Neural cell (in vitro differentiated cells): ENCODE measurements around the gene CBLB. TPM values are rescaled to one million over a fixed set of nuclear protein-coding genes. Genes with fewer than 3 reads are reported as not detected.

ENCODE experiments used
- H2AFZ ChIP-seq: fragments of 200-600, 300-800 bp; sonication (generic), shearing (Covaris generic); 2 replicates; pipeline ENCODE4 v1.6.0; 2014; ENCODE audit warnings: low read depth, mild to moderate bottlenecking, antibody characterized with exemption, low read length, moderate library complexity
- H3F3A ChIP-seq: fragments of 200-600 bp; shearing (Covaris generic); 2 replicates; pipeline ENCODE4 v1.6.1; 2016; ENCODE audit warnings: mild to moderate bottlenecking, moderate library complexity, mixed read lengths, antibody characterized with exemption, low read length; ENCODE audit not compliant: insufficient read depth, poor library complexity, severe bottlenecking
- H3K27ac ChIP-seq: fragments of 200-600, 300-800 bp; sonication (generic), shearing (Covaris generic); 2 replicates; pipeline ENCODE4 v1.5.1; 2014; ENCODE audit warnings: mild to moderate bottlenecking, low read length, moderate library complexity
- H3K27me3 ChIP-seq: fragments of 300-800, 200-600 bp; sonication (generic), shearing (Covaris generic); 2 replicates; pipeline ENCODE4 v1.6.0; 2014; ENCODE audit warnings: mild to moderate bottlenecking, low read depth, low read length, moderate library complexity; ENCODE audit not compliant: insufficient read depth
- H3K36me3 ChIP-seq: fragments of 300-800, 200-600 bp; sonication (generic), shearing (Covaris generic); 2 replicates; pipeline ENCODE4 v1.5.1; 2014; ENCODE audit warnings: mild to moderate bottlenecking, antibody characterized with exemption, low read length, moderate library complexity; ENCODE audit not compliant: insufficient read depth
- H3K4me2 ChIP-seq: fragments of 300-800, 200-600 bp; sonication (generic), shearing (Covaris generic); 2 replicates; pipeline ENCODE4 v1.6.0; 2014; ENCODE audit warnings: mild to moderate bottlenecking, low read length
- H3K4me3 ChIP-seq: fragments of 300-800, 200-600 bp; sonication (generic), shearing (Covaris generic); 2 replicates; pipeline ENCODE4 v1.5.1; 2014; ENCODE audit warnings: mild to moderate bottlenecking, low read length, moderate library complexity
- H3K79me2 ChIP-seq: fragments of 200-600 bp; shearing (Covaris generic); replicated peaks from 2 replicates; pipeline ENCODE4 v1.6.0; 2014; ENCODE audit warnings: mild to moderate bottlenecking, low read length, moderate library complexity; ENCODE audit not compliant: insufficient read depth
- H3K9ac ChIP-seq: fragments of 300-800, 200-600 bp; sonication (generic), shearing (Covaris generic); 2 replicates; pipeline ENCODE4 v1.6.1; 2016; ENCODE audit warnings: mild to moderate bottlenecking, low read length, mixed read lengths
- H3K9me2 ChIP-seq: fragments of 200-600 bp; shearing (Covaris generic); 2 replicates; pipeline ENCODE4 v1.6.1; 2016; ENCODE audit warnings: mild to moderate bottlenecking, low read length, mixed read lengths; ENCODE audit not compliant: insufficient read depth
- H3K9me3 ChIP-seq: fragments of 200-600, 300-800 bp; sonication (generic), shearing (Covaris generic); 2 replicates; pipeline ENCODE4 v1.6.1; 2016; ENCODE audit warnings: mild to moderate bottlenecking, mixed run types, low read length, moderate library complexity, mixed read lengths
- H4K20me1 ChIP-seq: fragments of 200-600 bp; shearing (Covaris generic); 2 replicates; pipeline ENCODE4 v1.6.1; 2016; ENCODE audit warnings: mild to moderate bottlenecking, mixed run types; ENCODE audit not compliant: insufficient read depth
- EP300 ChIP-seq: fragments of 450-650 bp; conservative IDR thresholded peaks from 2 replicates; pipeline ENCODE4 v1.6.1; 2014; ENCODE audit warnings: antibody characterized with exemption, mild to moderate bottlenecking, moderate library complexity; ENCODE audit not compliant: poor library complexity, severe bottlenecking
- EZH2 ChIP-seq: fragments of 200-600, 300-800 bp; shearing (Covaris generic), sonication (generic); IDR thresholded peaks from 2 replicates; pipeline ENCODE4 v1.6.1; 2014; ENCODE audit warnings: antibody characterized with exemption, low read length, borderline replicate concordance, mild to moderate bottlenecking; ENCODE audit not compliant: insufficient read depth, poor library complexity, severe bottlenecking
- POLR2AphosphoS5 ChIP-seq: IDR thresholded peaks from 2 replicates; pipeline ENCODE4 v1.6.1; 2012
- RAD21 ChIP-seq: fragments of 450-650 bp; conservative IDR thresholded peaks from 2 replicates; pipeline ENCODE4 v1.6.1; 2014; ENCODE audit warnings: antibody characterized with exemption, mild to moderate bottlenecking, moderate library complexity
- SMC3 ChIP-seq: fragments of 450-650 bp; conservative IDR thresholded peaks from 2 replicates; pipeline ENCODE4 v1.6.1; 2014; ENCODE audit warnings: antibody characterized with exemption, mild to moderate bottlenecking, moderate library complexity; ENCODE audit not compliant: poor library complexity
- TAF1 ChIP-seq: IDR thresholded peaks from 2 replicates; pipeline ENCODE4 v1.6.1; 2012; ENCODE audit warnings: low read depth
- polyA plus RNA-seq: library from polyadenylated mRNA; depleted of rRNA; stranded (reverse); fragments of >200 nt; gene quantifications from 2 replicates; pipeline ENCODE4 v1.2.3, GENCODE V29; 2014
- TF ChIP-seq, protein P1 (sequence below): IDR thresholded peaks from 2 replicates; pipeline ENCODE4 v1.6.1; 2012; ENCODE audit warnings: borderline replicate concordance
- TF ChIP-seq, protein P2 (sequence below): fragments of 450-650 bp; IDR thresholded peaks from 2 replicates; pipeline ENCODE4 v1.5.1; 2014; ENCODE audit warnings: antibody characterized with exemption, mild to moderate bottlenecking, moderate library complexity; ENCODE audit not compliant: poor library complexity, severe bottlenecking

CBLB gene
- polyA plus RNA-seq, 1 donor from 2014 or later: 36.4 TPM

DNA sequence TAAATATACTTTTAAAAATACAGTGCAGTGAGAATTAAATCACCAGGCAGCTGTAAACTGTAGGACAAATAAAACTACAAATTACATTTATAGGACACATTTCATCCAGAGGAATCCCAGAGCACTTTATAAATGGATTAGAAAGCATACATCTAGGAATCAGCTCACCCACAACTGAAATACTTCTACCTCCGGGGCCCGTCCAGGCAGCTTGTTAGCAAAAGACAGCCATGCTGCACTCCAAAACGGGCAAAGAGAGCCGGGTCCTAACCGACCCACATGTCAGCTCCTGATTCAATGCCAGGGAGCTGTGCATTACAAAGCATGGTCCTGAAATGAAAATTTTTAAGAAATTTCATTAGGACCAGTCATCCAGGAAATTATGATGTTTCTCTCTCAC, 234.1 kb downstream of the CBLB start:
- Histone ChIP-seq H3K79me2 (no peaks in the 10 kb centered on the region), H3F3A (no peaks in the 10 kb centered on the region), H3K4me3 (no peak overlapping the region), H2AFZ (no peak overlapping the region), H3K9me3 (no peaks in the 10 kb centered on the region), H4K20me1 (no peaks in the 10 kb centered on the region), H3K27ac (no peak overlapping the region), H3K4me2 (no peak overlapping the region), H3K9ac (no peak overlapping the region), H3K36me3 (no peaks in the 10 kb centered on the region), H3K27me3 (no peaks in the 10 kb centered on the region), H3K9me2 (no peaks in the 10 kb centered on the region)
- TF ChIP-seq EP300 (no peak), RAD21 (no peak), POLR2AphosphoS5 (no peak), EZH2 (no peak), SMC3 (no peak), TAF1 (no peak)
- TF ChIP-seq, protein P1, sequence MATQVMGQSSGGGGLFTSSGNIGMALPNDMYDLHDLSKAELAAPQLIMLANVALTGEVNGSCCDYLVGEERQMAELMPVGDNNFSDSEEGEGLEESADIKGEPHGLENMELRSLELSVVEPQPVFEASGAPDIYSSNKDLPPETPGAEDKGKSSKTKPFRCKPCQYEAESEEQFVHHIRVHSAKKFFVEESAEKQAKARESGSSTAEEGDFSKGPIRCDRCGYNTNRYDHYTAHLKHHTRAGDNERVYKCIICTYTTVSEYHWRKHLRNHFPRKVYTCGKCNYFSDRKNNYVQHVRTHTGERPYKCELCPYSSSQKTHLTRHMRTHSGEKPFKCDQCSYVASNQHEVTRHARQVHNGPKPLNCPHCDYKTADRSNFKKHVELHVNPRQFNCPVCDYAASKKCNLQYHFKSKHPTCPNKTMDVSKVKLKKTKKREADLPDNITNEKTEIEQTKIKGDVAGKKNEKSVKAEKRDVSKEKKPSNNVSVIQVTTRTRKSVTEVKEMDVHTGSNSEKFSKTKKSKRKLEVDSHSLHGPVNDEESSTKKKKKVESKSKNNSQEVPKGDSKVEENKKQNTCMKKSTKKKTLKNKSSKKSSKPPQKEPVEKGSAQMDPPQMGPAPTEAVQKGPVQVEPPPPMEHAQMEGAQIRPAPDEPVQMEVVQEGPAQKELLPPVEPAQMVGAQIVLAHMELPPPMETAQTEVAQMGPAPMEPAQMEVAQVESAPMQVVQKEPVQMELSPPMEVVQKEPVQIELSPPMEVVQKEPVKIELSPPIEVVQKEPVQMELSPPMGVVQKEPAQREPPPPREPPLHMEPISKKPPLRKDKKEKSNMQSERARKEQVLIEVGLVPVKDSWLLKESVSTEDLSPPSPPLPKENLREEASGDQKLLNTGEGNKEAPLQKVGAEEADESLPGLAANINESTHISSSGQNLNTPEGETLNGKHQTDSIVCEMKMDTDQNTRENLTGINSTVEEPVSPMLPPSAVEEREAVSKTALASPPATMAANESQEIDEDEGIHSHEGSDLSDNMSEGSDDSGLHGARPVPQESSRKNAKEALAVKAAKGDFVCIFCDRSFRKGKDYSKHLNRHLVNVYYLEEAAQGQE: no peak
- TF ChIP-seq, protein P2, sequence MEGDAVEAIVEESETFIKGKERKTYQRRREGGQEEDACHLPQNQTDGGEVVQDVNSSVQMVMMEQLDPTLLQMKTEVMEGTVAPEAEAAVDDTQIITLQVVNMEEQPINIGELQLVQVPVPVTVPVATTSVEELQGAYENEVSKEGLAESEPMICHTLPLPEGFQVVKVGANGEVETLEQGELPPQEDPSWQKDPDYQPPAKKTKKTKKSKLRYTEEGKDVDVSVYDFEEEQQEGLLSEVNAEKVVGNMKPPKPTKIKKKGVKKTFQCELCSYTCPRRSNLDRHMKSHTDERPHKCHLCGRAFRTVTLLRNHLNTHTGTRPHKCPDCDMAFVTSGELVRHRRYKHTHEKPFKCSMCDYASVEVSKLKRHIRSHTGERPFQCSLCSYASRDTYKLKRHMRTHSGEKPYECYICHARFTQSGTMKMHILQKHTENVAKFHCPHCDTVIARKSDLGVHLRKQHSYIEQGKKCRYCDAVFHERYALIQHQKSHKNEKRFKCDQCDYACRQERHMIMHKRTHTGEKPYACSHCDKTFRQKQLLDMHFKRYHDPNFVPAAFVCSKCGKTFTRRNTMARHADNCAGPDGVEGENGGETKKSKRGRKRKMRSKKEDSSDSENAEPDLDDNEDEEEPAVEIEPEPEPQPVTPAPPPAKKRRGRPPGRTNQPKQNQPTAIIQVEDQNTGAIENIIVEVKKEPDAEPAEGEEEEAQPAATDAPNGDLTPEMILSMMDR: no peak

DNA sequence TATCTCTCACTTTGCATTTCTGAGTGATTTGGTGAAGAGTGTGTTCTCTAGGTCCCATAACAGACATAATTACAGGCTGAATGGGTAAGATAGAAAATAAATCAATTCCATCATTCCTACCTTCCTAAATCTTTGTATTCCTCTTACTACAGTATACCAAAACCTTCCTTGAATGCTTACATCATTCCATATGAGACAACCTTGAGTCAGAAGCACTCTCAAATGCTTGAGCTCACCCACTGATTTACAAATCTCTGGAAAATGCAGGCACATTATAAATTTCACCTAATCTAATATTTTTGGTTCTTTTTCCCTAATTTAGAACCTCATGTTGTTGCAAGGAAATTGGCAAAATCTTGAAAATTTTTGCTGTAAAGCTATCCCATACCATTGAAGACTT, 239.1 kb downstream of the CBLB start:
- Histone ChIP-seq H3K27ac (no peak overlapping the region), H3K4me3 (no peak overlapping the region), H3K36me3 (no peaks in the 10 kb centered on the region), H3K79me2 (no peaks in the 10 kb centered on the region), H3K27me3 (no peaks in the 10 kb centered on the region), H3K4me2 (no peak overlapping the region), H3F3A (no peaks in the 10 kb centered on the region), H2AFZ (no peak overlapping the region), H4K20me1 (no peaks in the 10 kb centered on the region), H3K9ac (no peak overlapping the region), H3K9me3 (no peaks in the 10 kb centered on the region), H3K9me2 (no peaks in the 10 kb centered on the region)
- TF ChIP-seq, protein P2: no peak
